ENCODE results near the gene MLEC. TPM values are rescaled to one million over a fixed set of nuclear protein-coding genes. Genes with fewer than 3 reads are reported as not detected.
"Not testable (repeated sequence)": the region's sequence is repeated elsewhere in the genome, so short reads cannot be mapped to it uniquely, and the experiment has no call there.

Gene MLEC
- total RNA-seq, 1 donor from 2014 or later = 45.1 TPM

DNA sequence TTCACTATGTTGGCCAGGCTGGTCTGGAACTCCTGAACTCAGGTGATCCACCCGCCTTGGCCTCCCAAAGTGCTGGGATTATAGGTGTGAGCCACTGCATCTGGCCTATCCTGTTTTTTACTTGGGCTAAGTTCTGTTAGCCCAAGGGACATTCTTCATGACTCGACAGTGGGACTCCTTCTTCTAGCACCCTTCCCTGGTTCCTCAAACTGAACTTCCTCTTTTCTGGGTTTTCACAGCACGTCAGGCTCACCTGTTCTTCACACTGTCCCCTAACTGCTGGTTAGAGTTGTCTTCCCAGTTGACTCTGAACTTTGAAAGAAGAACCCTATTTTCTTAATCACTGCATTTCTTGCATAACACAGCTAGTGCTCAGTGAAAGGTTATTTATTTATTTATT, 24.1 kb upstream of the MLEC start:
- DNase-seq (ENCODE audit: low read depth in 2 of 2) = no peak

DNA sequence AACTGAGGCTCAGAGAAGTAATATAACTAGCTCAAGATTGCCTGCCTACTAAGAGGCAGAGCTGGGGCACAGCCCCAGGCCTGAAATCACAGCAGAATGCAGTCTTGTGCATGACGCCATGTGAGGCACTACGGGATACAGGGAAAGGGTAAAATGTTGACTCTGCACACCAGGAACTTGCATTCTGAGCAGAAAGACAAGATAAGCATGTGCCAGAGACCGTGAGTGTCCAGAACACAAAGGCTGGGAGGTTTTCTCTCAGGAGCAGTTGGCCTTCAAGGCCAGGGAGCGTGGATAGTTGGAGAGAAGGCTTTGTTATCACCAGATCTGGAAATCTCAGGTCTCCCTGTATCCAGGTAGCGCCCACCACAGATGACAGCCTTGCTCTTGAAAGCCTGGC, 23.2 kb upstream of the MLEC start:
- no peak for DNase-seq (ENCODE audit: low read depth in 2 of 2)

DNA sequence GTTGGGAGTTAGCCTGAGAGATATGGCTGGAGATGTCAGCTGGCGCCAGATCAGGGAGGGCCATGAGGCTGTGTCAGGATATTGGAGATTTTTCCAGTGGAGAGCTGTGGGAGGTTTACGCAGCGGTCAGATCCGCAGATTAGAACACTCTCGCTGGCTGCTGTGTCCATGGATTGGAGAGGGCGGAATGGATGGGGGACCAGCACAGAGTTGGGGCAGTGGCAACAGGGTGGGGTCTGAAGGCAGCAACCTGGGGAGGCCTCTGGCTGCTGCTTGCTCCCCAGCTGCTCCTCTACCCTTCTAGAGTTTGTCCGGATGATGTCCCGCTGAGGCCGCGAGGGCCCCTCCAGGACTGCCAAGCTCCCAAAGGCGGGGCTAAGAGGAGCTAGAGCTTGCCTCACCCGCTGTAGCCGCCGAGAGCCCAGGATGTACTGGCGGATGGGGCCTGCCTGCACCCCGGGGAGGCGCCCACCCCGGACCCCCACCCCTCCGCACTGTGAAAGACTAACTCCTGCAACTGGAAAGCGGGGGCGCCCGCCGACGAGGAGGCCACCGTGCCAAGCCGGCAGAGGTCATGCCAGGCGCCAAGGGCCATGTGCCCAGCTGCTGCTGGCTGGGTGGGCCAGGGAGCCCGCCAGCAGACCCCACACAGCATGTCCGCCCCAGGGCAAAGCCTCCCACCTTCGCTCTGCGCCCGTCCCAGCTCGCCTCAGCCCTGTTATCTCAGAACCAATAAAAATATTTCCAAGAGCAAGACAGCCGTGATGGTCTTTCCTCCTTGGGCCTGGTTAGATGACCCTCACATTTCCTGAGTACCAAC, 20.2 kb upstream of the MLEC start:
- DNase-seq (ENCODE audit: low read depth in 2 of 2) = no peak

DNA sequence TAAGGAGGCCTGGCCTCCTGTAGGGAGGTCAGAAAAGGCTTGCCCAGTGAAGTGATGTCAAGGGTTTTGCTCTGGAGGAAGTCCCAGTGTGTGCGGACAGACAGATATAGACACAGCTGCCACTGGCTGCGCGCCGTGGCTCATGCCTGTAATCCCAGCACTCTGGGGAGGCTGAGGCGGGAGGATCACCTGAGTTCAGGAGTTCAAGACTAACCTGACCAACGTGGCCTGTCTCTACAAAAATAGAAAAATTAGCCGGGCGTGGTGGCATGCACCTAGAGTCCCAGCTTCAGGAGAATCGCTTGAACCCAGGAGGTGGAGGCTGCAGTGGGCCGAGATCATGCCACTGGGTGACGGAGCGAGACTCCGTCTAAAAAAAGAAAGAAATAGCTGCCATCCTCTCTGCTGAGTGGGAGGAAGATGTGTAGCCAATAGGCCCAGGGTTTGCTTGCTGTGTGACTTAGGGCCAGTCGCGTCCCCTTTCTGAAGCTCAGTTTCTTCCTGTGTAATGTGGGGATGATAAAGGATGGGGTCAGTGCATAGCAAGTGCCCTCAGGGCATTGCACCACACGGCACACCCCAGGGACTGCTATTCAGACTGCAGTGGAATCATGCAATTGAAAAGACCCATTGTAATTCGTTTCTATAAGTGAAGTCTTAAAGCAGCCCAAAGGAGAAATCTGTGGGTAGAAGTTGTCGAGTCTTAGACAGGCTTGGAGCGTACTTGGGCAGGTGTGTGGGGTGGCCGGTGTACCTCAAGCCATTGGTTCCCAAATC, 18.7 kb upstream of the MLEC start:
- no peak for DNase-seq (ENCODE audit: low read depth in 2 of 2)

DNA sequence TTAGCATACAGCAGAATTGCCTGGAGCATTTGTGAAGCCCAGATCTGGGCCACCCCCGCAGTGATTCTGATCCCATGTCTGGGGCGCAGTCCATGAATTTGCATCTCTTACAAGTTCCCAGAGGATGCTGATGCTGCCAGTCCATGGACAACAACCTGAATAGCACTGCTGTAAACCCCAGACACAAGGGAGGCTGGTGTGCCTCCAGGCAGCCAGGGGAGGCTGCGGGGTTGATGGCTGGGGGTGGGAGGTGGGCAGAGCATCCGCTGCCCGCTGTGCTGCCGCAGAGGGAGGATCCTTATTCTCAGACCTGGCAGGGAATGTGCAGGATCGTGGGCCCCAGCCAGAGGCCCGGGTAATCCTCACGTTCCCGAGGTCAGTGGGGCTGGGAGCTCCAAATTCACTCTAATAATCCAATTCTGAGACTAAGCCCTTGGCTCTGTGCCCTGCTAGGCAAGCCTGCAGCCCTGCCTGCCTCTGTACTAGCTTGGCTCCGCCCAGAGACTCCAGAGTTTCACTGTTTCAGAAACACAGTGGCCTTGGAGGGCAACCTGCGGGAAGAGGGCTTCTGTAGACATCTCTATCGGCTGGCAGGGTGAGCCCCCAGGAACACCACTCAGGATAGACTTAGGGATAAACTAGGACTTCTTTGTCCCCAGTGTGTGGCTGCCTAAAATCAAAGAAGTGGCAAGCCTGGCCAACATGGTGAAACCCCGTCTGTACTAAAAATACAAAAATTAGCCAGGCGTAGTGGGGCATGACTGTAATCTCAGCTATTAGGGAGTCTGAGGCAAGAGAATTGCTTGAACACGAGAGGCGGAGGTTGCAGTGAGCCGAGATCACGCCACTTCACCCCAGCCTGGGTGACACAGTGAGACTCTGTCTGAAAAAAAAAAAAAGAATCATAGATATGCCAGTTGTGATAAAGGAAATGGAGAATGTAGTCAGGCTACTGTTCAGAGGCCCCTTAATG, 17.8 kb upstream of the MLEC start:
- no peak for DNase-seq (ENCODE audit: low read depth in 2 of 2)

DNA sequence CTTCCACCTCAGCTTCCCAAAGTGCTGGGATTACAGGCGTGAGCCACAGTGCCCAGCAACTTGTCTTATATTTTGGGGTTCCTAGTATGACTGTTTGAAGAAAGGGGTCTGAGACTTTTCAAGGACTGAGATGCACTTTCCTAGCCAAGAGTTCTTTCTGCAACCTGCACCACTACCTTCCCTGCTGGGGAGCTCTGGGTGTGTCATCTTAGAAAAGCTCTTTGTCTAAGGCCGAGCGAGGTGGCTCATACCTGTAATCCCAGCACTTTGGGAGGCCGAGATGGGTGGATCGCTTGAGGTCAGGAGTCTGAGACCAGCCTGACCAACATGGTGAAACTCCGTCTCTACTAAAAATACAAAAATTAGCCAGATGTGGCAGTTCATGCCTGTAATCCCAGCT, 16.7 kb upstream of the MLEC start:
- DNase-seq (ENCODE audit: low read depth in 2 of 2) = not testable (repeated sequence)

DNA sequence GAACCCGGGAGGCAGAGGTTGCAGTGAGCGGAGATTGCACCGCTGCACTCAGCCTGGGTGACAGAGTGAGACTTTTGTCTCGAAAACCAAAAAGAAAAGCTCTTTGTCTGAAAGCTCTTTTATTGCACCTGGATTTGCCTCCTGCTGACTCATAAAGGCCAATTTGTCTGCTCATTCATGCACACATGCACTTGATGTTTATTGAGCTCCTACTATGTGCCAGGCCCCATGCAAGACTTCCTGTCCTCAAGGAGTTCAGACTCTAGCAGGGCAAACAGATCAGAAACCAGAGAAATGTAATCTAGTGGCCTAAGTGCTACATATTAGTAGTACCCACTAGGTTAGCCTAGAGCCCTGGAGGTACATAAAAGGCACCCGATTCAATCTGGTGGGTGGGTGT, 16.3 kb upstream of the MLEC start:
- DNase-seq (ENCODE audit: low read depth in 2 of 2) = no peak

DNA sequence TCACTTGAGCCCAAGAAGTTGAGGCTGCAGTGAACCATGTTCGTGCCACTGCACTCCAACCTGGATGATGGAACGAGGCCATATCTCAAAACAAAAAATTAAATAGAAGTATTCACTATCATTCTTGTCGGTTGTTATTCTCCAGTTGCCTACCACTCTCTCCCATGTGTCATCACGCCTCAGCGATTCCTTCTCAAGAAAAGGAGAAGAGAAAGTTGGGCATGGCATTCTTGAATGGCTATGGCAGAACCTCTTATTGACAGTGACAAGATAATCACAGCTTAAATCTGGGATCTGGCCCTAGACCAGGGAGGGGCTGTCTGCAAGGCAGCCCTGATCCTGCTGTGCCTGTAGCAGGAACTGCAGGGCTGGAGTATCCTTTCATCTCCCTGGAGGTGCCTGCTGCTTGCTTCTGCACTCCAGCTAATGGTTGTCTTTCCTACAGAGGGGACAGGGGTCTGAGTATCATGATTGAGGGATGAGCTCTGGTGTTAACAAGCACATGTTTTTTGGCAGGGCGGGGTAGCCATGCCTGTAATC, 12.8 kb upstream of the MLEC start:
- no peak for DNase-seq (ENCODE audit: low read depth in 2 of 2)

DNA sequence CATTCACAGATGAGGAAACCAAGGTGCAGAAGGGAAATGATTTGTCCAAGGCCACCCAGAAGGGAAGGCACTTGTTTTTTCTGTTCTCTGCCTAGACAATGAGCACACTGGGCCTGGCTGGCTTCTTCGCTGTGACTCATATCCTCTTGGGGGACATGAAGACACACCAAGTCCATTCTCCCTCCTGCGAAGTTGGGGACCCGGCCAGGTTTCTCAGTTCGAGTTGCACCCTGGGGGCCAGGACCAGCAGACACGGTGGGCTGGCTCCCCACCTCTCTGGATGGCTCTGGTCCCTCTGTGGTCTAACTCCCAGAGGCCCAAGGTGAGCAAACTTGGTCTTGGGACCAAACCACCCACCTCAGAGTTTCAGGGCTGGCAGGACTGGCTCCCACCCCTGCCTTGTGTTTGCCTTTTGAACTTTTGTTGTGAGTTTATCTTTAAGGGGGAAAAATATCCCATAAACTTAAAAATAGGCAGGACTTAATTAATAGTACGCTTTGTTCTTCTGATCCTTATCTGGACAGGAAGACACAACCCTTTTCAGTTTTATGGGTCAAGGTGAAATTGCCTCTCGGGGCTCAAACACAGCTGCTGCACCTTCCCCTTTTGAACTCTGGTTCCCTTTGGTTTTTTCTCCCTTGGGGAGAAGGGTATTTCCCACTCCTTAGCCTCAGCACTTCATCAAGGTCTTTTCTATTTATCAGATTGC, 9.0 kb upstream of the MLEC start:
- peak in 1 of 2 donors; percentile 77 for DNase-seq (ENCODE audit: low read depth in 2 of 2)

DNA sequence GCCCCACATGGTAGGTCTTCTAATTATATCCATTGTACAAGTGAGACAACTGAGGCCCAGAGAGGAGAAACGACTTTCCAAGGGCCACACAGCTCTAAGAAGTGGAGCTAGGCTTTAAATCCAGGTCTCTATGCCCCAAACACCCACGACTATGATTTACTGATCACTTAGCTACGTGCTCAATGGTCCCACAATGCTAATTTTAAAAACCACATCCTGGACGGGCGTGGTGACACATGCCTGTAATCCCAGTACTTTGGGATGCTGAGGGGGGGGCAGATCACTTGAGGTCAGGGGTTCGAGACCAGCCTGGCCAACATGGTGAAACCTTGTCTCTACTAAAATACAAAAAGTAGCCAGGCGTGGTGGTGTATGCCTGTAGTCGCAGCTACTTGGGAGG, 8.4 kb upstream of the MLEC start:
- DNase-seq (ENCODE audit: low read depth in 2 of 2) = no peak

DNA sequence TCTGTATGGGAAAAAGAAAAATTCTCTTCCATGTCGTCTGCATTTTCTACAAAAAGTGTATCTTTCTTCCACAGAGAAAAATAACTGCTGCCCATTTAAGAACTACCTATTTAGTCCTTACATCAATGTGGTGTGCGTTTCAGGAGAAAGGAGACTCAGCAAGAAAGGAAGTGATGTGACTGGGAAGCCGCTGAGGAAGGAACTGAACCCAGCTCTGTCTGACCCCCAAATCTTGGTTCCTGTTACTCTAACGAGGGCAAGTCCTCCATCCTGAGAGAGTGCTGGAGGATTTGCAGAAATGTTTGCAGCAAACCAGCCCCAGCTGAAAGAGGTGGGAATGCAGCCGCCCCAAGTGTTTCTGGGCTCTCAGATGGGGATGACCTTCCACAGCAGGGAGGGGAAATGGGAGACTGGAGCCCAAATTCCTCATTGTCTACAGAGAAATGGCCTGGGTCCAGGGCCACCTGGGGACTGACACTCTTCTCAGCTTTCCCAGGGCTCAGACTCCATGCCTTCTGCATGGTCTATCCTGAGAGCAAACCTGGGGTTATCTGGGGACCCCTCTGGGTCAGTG, 6.7 kb upstream of the MLEC start:
- DNase-seq (ENCODE audit: low read depth in 2 of 2) = no peak

DNA sequence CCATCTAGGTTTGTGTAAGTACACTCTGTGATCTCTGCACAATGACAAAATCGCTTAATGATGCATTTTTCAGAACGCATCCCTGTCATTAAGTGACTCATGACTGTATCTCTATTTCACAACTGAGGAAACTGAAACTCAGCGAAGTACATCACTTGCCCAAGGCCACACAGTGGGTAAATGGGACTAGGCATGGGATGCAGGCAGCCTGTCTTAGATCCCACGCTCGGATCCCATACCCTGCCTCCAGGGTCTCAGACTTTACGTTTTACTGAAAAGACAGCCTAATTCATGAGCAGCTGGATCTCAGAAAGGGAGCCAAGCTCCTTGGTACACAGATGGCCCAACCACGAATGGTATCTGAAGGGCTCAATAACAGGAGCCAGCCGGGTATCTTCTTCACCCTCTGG, 2.4 kb upstream of the MLEC start:
- no peak for DNase-seq (ENCODE audit: low read depth in 2 of 2)

DNA sequence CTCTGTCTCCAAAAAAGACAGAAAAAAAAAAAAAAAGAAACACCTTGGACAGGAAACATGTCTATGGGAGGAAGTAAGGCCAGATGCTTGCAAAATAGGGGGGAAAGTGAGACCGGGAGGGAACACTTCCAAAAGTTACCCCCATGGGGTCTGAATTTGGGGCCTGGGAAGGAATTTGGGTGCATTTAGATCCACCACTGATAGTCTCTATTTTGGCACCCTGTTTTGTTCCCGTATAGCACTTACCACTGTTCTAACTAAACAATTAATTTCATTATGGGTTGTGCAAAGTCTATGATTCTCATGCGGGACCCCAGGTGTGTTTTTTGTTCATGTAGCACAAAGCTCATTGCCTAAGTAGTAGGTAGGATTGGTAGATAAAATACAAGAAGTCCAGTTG, 1.4 kb upstream of the MLEC start:
- no peak for DNase-seq (ENCODE audit: low read depth in 2 of 2)

DNA sequence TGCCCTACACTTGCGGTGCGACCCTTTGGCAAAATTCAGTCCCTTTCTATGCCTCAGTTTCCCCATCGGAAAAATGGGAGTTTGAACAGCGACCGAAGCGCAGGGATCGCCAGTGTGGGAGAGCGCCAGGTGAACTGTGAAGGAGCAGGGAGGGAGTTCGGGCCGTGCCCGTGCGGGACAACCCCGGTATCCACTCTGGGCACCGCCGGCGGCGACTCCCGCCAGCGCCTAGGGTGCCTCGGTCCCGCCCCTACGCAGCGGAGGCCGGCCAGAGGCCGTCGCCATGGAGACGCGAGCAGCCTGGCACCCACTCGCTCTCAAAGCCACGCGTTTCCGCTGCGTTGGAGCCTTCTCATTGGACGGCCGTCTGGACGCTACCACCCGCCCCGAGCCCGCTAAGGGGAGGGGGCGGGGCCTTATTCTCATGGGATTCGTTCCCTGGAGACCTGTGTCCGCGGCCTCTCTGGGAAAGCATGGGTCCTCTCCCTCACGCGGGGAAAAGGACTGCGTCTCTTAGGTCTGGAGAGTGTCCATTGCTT, 729 bp upstream of the MLEC start:
- peak; percentile 95 to 98 for DNase-seq (ENCODE audit: low read depth in 2 of 2)

DNA sequence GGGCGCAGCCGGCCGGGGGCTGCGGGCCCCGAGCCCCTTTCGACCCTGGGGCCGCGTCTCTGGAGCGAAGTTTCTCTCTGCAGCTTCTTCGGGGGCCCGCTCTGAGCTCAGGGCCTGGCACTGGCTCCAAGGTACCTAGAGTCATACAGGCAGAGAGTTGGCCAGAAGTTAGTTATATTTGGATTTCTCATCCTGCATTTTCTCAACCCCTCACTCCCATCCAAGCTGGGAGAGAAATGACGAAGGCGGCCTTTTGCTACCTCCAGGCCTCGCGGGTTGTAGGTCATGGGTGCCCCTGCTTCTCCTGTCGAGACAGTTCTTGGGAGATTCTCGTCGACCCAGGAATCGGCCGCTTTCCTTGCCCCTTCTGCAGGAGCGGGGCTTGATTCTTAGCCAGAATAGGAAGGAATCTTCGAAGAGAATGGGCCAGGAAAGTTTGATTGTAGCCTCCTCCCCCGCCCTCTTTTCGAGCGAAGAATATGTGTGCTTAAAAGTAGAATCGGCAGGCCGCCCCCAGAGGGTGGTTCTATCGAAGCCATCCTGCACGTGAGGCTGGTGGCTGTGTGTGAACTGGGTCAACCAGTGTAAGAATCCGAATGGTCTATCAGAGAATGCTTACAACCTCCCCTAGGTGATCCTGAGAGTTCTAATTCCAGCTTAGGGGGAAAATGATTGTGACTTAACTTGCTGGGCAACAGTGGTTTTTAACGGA, 785 bp downstream of the MLEC start:
- DNase-seq (ENCODE audit: low read depth in 2 of 2) = peak in 1 of 2 donors; percentile 57

DNA sequence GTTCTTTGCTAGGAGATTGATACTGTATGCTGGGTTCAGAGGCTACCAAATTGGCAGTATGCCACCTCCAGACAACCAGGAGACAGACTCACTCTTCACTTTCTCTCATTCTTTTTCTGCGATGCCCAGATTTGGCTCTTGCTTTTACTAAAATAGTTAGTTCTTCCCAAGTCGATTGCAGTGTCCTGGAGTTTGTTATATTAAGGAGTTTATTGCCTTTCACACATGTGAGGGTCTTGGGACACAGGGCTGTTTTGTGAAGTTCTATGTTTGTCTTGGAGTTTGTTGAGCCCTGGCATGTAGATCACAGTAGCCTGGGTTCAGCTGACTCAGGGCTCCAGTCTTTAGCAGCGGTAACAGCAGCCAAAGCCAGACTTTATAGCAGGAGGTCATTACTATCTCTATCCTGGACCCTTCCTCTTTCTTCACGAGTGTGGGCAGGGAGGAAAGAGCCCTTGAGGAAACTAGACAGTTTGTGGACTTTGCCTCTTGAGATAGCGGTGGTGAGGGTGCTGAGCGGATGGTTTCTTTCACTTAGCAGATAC, 1.6 kb downstream of the MLEC start:
- DNase-seq (ENCODE audit: low read depth in 2 of 2) = peak in 1 of 2 donors; percentile 51

DNA sequence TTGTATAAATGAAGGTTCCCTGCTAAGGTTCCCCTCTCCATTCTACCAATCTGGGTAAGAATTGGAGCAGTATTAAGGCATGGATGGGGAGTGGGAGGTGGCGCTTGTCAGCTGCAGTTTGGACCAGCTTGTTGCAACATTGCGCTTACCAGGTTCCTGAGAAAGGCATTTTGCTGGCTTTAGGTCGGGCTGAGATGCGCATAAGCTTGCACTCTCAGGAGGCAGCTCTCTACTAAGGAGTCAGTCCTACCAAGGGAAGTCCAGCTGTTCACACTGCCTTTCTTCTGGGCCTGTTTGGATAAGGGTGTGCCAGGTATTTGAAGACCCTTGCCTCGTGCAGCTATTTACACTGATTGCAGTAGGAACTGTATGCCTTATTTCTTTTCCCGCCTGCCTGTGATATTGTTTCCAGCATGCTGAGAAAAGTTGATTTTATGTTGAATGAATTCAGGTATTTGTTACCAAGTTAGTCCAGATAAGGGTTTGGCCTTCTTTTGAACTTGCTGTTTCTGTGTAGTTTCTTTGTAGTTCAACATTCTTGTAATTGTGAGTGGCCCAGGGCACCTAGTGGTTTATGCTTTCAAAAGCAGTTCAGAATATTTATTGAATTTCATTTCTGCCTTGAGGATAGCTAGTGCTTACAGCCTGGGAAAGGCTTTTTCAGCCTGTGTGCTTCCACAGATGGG, 2.6 kb downstream of the MLEC start:
- DNase-seq (ENCODE audit: low read depth in 2 of 2) = no peak

DNA sequence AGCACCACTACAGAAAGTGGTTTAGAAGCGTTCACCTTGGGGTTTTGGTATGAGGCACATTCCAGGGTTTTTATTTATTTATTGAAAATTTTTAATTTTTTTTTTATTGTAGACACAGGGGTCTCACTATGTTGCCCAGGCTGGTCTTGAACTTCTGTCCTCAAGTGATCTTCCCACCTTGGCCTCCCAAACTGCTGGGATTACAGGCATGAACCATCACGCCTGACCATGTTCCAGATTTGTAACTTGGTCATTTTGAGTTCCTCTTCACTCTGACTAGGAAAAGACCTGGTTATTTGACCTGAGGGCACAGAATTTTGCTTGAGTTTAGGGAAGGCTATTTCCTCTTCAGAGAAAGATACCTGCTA, 3.1 kb downstream of the MLEC start:
- no peak for DNase-seq (ENCODE audit: low read depth in 2 of 2)

DNA sequence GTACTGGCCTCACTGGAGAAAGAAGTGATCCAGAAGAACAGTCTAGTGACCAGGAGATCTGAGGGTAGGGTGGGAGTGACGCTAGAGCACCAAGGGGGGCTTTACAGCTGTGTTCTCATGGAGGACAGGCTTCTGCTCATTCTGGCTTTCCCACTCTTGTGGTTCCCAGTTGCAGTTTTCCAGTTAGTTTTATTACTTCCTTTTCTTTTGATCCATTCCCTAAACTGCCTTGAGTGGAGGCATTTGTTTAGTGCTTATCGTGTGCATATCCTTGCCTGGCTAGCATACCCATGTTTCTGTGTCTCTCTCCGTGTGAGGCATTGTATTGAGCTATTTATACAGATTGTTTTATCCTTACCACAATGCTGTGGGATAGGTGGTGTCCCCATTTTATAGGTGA, 4.0 kb downstream of the MLEC start:
- no peak for DNase-seq (ENCODE audit: low read depth in 2 of 2)
